A673 (cell line): Measurements from ENCODE around the gene TNS4. TPM values are rescaled to one million over a fixed set of nuclear protein-coding genes. Genes with fewer than 3 reads are reported as not detected.

Experiments
- BruUV-seq: library from RNA; stranded (reverse); fragments of 400-500 nt; replicated peaks from 2 replicates; lab custom pipeline; 2021; lab: Mats Ljungman, UMichigan
- CTCF ChIA-PET: fragments of 300-600 bp; sonication (Branson Sonifier 250); formaldehyde crosslinking; loops from one replicate; lab custom pipeline; 2022; ENCODE audit warnings: antibody characterized with exemption; lab: Charles Lee
- POLR2A ChIA-PET: fragments of 300-600 bp; sonication (Branson Sonifier 250); formaldehyde crosslinking; loops from one replicate; lab custom pipeline; 2022; ENCODE audit warnings: antibody characterized with exemption; ENCODE audit not compliant: low non-redundant PET; lab: Charles Lee
- DNase-seq: peaks from one replicate; pipeline ENCODE4 v3.0.0-alpha.2; 2015; ENCODE audit warnings: low spot score
- H3K27ac ChIP-seq: fragments of 200-600 bp; sonication (generic); 2 replicates; pipeline ENCODE4 v1.5.1; 2016; ENCODE audit warnings: mixed run types, low read depth, mild to moderate bottlenecking, mixed read lengths, antibody characterized with exemption, low read length; ENCODE audit not compliant: poor library complexity, severe bottlenecking
- H3K27me3 ChIP-seq: fragments of 200-600 bp; sonication (generic); replicated peaks from 2 replicates; pipeline ENCODE4 v1.6.1; 2017; ENCODE audit warnings: mixed run types, low read depth, mild to moderate bottlenecking, mixed read lengths, antibody characterized with exemption, low read length; ENCODE audit not compliant: insufficient read depth, poor library complexity
- H3K36me3 ChIP-seq: fragments of 200-600 bp; sonication (generic); 2 replicates; pipeline ENCODE4 v1.6.1; 2016; ENCODE audit warnings: mixed run types, mild to moderate bottlenecking, mixed read lengths, antibody characterized with exemption, low read length; ENCODE audit not compliant: insufficient read depth, poor library complexity, severe bottlenecking
- H3K4me1 ChIP-seq: fragments of 200-600 bp; sonication (generic); 2 replicates; pipeline ENCODE4 v1.6.1; 2017; ENCODE audit warnings: mixed run types, mild to moderate bottlenecking, mixed read lengths, antibody characterized with exemption, low read length; ENCODE audit not compliant: insufficient read depth, poor library complexity, severe bottlenecking
- H3K4me3 ChIP-seq: fragments of 200-600 bp; sonication (generic); 2 replicates; pipeline ENCODE4 v1.5.1; 2016; ENCODE audit warnings: low read depth, mixed run types, mild to moderate bottlenecking, mixed read lengths, low read length; ENCODE audit not compliant: poor library complexity, severe bottlenecking
- H3K9me3 ChIP-seq: fragments of 200-600 bp; sonication (generic); 2 replicates; pipeline ENCODE4 v1.6.1; 2016; ENCODE audit warnings: mixed run types, low read depth, mild to moderate bottlenecking, mixed read lengths, antibody characterized with exemption, low read length; ENCODE audit not compliant: poor library complexity, severe bottlenecking
- CTCF ChIP-seq: fragments of 300-800, 200-600 bp; sonication (generic); conservative IDR thresholded peaks from 2 replicates; pipeline ENCODE4 v1.5.1; 2017; ENCODE audit warnings: low read depth, mild to moderate bottlenecking, antibody characterized with exemption, low read length, moderate library complexity, mixed read lengths
- EZH2 ChIP-seq: fragments of 200-600 bp; sonication (generic); IDR thresholded peaks from 2 replicates; pipeline ENCODE4 v1.6.1; 2017; ENCODE audit warnings: borderline replicate concordance, low read depth, mild to moderate bottlenecking, mixed read lengths, antibody characterized with exemption, low read length; ENCODE audit not compliant: poor library complexity, severe bottlenecking
- intact Hi-C: fragments of 100-400 bp; cut with micrococcal nuclease; formaldehyde crosslinking; loops from one replicate; pipeline ENCODE4 v1.10.0; 2022; ENCODE audit not compliant: unreplicated experiment
- total RNA-seq: library from RNA; stranded (reverse); gene quantifications from 2 replicates; pipeline ENCODE4 v1.2.3, GENCODE V29; 2021

Gene TNS4
- total RNA-seq, 1 experiment from 2014 or later = not detected

GRCh38 chr17:40484973-40485530 lies 16.4 kb downstream of the TNS4 start:
- no peaks in the 10 kb centered on the region for H3K27me3 ChIP-seq
- H3K4me1 ChIP-seq = no peaks in the 10 kb centered on the region
- DNase-seq = no peak
- POLR2A ChIA-PET = interaction anchor here (0.6 kb wide), 1 partner anchor 9 kb away, joined by 6 read pairs; no protein-coding TSS in a partner anchor
- CTCF ChIA-PET = no interaction called here
- no peaks in the 10 kb centered on the region for H3K9me3 ChIP-seq
- no TSS peak for BruUV-seq
- H3K27ac ChIP-seq = no peak overlapping the region
- intact Hi-C loops = no loop called here
- TF ChIP-seq CTCF = no peak
- TF ChIP-seq EZH2 = no peak
- no peak overlapping the region for H3K4me3 ChIP-seq
- H3K36me3 ChIP-seq = no peaks in the 10 kb centered on the region

- BruUV-seq = no TSS peak
- intact Hi-C loops = no loop called here
- CTCF ChIA-PET = interaction anchor here (0.6 kb wide), 1 partner anchor 8 kb away, joined by 3 read pairs; no protein-coding TSS in a partner anchor
- H3K4me3 ChIP-seq = no peak overlapping the region
- H3K4me1 ChIP-seq = no peaks in the 10 kb centered on the region
- H3K27me3 ChIP-seq = no peaks in the 10 kb centered on the region
- no peaks in the 10 kb centered on the region for H3K9me3 ChIP-seq
- POLR2A ChIA-PET = interaction anchor here (0.6 kb wide), 1 partner anchor 8 kb away, joined by 6 read pairs; no protein-coding TSS in a partner anchor
- TF ChIP-seq EZH2 (no peak), CTCF (no peak)
- no peak overlapping the region for H3K27ac ChIP-seq
- no peak for DNase-seq
- no peaks in the 10 kb centered on the region for H3K36me3 ChIP-seq
Measured at GRCh38 chr17:40484285-40484972, 17.0 kb downstream of the TNS4 start.

- Histone ChIP-seq H3K4me1 (no peaks in the 10 kb centered on the region), H3K4me3 (no peak overlapping the region), H3K36me3 (no peaks in the 10 kb centered on the region), H3K9me3 (no peaks in the 10 kb centered on the region), H3K27me3 (no peaks in the 10 kb centered on the region), H3K27ac (no peak overlapping the region)
- BruUV-seq = no TSS peak
- CTCF ChIA-PET = no interaction called here
- TF ChIP-seq EZH2 (no peak), CTCF (no peak)
- POLR2A ChIA-PET = no interaction called here
- DNase-seq = no peak
- intact Hi-C loops = no loop called here
Measured at GRCh38 chr17:40483679-40484078, 17.7 kb downstream of the TNS4 start.
